Suprapubic skin (tissue), 4 donors: Measurements from ENCODE around the gene MCC.

ENCODE experiments used
- CTCF ChIP-seq, 2 donors: fragments of 200-600 bp in 1 of 2; fragments of 450-650 bp in 1 of 2; sonication (generic) in 1 of 2; IDR thresholded peaks; one replicate each; pipeline ENCODE4 v1.5.1; 2016 to 2019; ENCODE audit warnings: antibody characterized with exemption in 2 of 2, mild to moderate bottlenecking in 1 of 2, moderate library complexity in 1 of 2
- POLR2A ChIP-seq, 2 donors: fragments of 450-650 bp; IDR thresholded peaks; one replicate each; pipeline ENCODE4 v1.6.1; 2017; ENCODE audit warnings: antibody characterized with exemption in 2 of 2, mild to moderate bottlenecking in 2 of 2, moderate library complexity in 2 of 2
- POLR2AphosphoS5 ChIP-seq, 3 donors: sonication (generic); formaldehyde crosslinking; IDR thresholded peaks; one replicate each; pipeline ENCODE4 v1.6.1; 2017; ENCODE audit warnings: antibody characterized with exemption in 3 of 3

- no peak for TF ChIP-seq CTCF (IDR thresholded peaks at IDR 0.05)
- no peak for TF ChIP-seq POLR2AphosphoS5 (IDR thresholded peaks at IDR 0.05)
- no peak for TF ChIP-seq POLR2A (IDR thresholded peaks at IDR 0.05)
Observed at GRCh38 chr5:113106821-113107220, 381.4 kb downstream of the MCC start.
